HepG2 (cell line): ENCODE measurements around the gene JMY. TPM values are rescaled to one million over a fixed set of nuclear protein-coding genes. Genes with fewer than 3 reads are reported as not detected.

Source experiments
- ATRX ChIP-seq: sonication (generic); formaldehyde crosslinking; IDR thresholded peaks from 2 replicates; pipeline ENCODE4 v1.4.0; 2020; ENCODE audit warnings: missing genetic modification reagents, borderline replicate concordance
- HNF1B ChIP-seq: sonication (generic); formaldehyde crosslinking; IDR thresholded peaks from 2 replicates; pipeline ENCODE4 v1.5.1; 2020; ENCODE audit warnings: mild to moderate bottlenecking, moderate library complexity, missing genetic modification reagents
- JUND ChIP-seq: sonication (generic); formaldehyde crosslinking; IDR thresholded peaks from 2 replicates; pipeline ENCODE4 v1.8.0; 2022; ENCODE audit warnings: mild to moderate bottlenecking, missing genetic modification reagents
- RNF2 ChIP-seq: fragments of 450-650 bp; conservative IDR thresholded peaks from 2 replicates; pipeline ENCODE4 v1.6.1; 2016; ENCODE audit warnings: low read depth
- SP1 ChIP-seq, 2 experiments: fragments of 450-650 bp in 1 of 2; sonication (generic) in 1 of 2; formaldehyde crosslinking in 1 of 2; IDR thresholded peaks; 2 replicates each; pipeline versions ENCODE4 v1.4.0 to v1.6.1; 2016 to 2020; ENCODE audit warnings: missing genetic modification reagents in 1 of 2
- THAP9 ChIP-seq: sonication (generic); formaldehyde crosslinking; IDR thresholded peaks from 2 replicates; pipeline ENCODE4; 2020; ENCODE audit warnings: missing genetic modification reagents, mild to moderate bottlenecking, borderline replicate concordance
- ZC3H13 ChIP-seq: sonication (generic); formaldehyde crosslinking; IDR thresholded peaks from 2 replicates; pipeline ENCODE4 v1.8.1; 2023; ENCODE audit warnings: mild to moderate bottlenecking, missing genetic modification reagents, moderate library complexity
- ZNF17 ChIP-seq: sonication (generic); formaldehyde crosslinking; IDR thresholded peaks from 2 replicates; pipeline ENCODE4 v1.5.0; 2020; ENCODE audit warnings: mild to moderate bottlenecking, missing genetic modification reagents
- ZNF605 ChIP-seq: sonication (generic); formaldehyde crosslinking; IDR thresholded peaks from 2 replicates; pipeline ENCODE4 v1.8.0; 2022; ENCODE audit warnings: mild to moderate bottlenecking, missing genetic modification reagents
- ZNF646 ChIP-seq: sonication (generic); formaldehyde crosslinking; IDR thresholded peaks from 2 replicates; pipeline ENCODE4 v1.9.0; 2021; ENCODE audit warnings: mild to moderate bottlenecking, missing genetic modification reagents
- ZNF687 ChIP-seq: sonication (generic); formaldehyde crosslinking; IDR thresholded peaks from 2 replicates; pipeline ENCODE4 v1.5.1; 2020; ENCODE audit warnings: mild to moderate bottlenecking, missing genetic modification reagents, moderate library complexity
- ZSCAN31 ChIP-seq: sonication (generic); formaldehyde crosslinking; IDR thresholded peaks from 2 replicates; pipeline ENCODE4 v1.5.0; 2020; ENCODE audit warnings: low read depth, mild to moderate bottlenecking, missing genetic modification reagents
- polyA plus RNA-seq, 8 experiments: library from polyadenylated mRNA; depleted of rRNA in 3 of 8; stranded (reverse) in 7 of 8; unstranded in 1 of 8; fragments of >200 nt; fragmentation: Illumina TruSeq in 4 of 8; extraction: Trizol in 4 of 8; gene quantifications; 2 replicates each; pipeline versions ENCODE4 v1.2.1 to v1.2.3, GENCODE V29; 2011 to 2016; ENCODE audit warnings: low read depth in 4 of 8, missing spikeins in 1 of 8, mixed read lengths in 1 of 8; ENCODE audit not compliant: insufficient read depth in 1 of 8
- total RNA-seq, 5 experiments: library from RNA; depleted of rRNA; stranded (reverse); fragments of >200 nt; fragmentation: Illumina TruSeq; extraction: Trizol; gene quantifications; 2 replicates each; pipeline ENCODE4 v1.2.3, GENCODE V29; 2016; ENCODE audit warnings: low read depth in 1 of 5

Gene JMY
- total and polyA plus RNA-seq, 2 of the 13 experiments (the other 11 are each of a cell fraction or from before 2014, with no cell fraction given) = 4.0 to 4.2 TPM

GRCh38 chr5:79236970-79237739 is 1.2 kb downstream of the JMY start (continued):
- TF ChIP-seq JUND (CRISPR knock-in tag) (no peak), SP1 (IDR thresholded peaks at IDR 0.05) (no peak), SP1 (CRISPR knock-in tag; IDR thresholded peaks at IDR 0.05) (no peak), HNF1B (CRISPR knock-in tag) (no peak), ATRX (no peak), ZNF605 (CRISPR knock-in tag) (peak; percentile 41; the same call in 1 of the 2 replicates), THAP9 (peak; percentile 47; the same call in 1 of the 2 replicates), RNF2 (no peak), ZNF687 (peak; percentile 79), ZC3H13 (CRISPR knock-in tag) (peak; percentile 85; the same call in 1 of the 2 replicates), ZSCAN31 (0 out of 2 replicates have a peak, but pooled peaks have one; percentile 50), ZNF17 (CRISPR knock-in tag) (no peak), ZNF646 (CRISPR knock-in tag) (peak; percentile 39; the same call in 1 of the 2 replicates)
